Measurements from ENCODE around the gene NOTO. TPM values are rescaled to one million over a fixed set of nuclear protein-coding genes. Genes with fewer than 3 reads are reported as not detected.

The NOTO gene
- total RNA-seq, 1 experiment from 2014 or later = 0.66 TPM

DNA sequence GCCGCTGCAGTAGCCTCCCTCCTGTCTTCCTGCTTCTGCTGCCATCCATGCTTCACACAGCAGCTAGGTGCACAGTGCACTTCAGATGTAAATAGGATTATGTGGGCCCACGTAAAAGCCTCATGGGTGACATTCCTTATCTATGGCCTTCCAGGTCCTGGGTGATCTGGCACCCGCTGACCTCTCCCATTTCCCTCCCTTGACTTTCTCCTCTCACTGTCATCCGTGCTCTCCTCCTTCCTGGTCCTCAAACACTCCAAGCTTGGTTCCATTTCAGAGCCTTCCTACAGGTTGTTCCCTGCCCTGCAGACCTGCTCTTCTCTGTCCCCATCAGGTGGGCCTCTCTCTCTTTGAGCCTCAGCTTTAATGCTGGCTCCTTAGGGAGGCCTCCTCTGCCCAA is 7.6 kb downstream of the NOTO start:
- Histone ChIP-seq H2BK120ac (ENCODE audit: low read depth, low read length, poor library complexity, severe bottlenecking) (no peak overlapping the region), H3K18ac (ENCODE audit: insufficient read length, low read depth, low read length) (no peak overlapping the region), H2BK15ac (ENCODE audit: low read depth, low read length) (no peak overlapping the region), H4K91ac (ENCODE audit: insufficient read length, low read depth, low read length) (no peak overlapping the region), H3K56ac (ENCODE audit: insufficient read length, low read depth, low read length) (no peak overlapping the region), H3K27me3 (ENCODE audit: insufficient read depth, low read length) (no peaks in the 10 kb centered on the region), H3K4me2 (ENCODE audit: insufficient read depth, insufficient read length, low read length) (no peak overlapping the region), H3K14ac (ENCODE audit: insufficient read depth, low read length) (no peak overlapping the region), H2AFZ (ENCODE audit: low read length) (no peak overlapping the region), H3K4me1 (ENCODE audit: insufficient read depth, low read length) (no peaks in the 10 kb centered on the region), H2BK5ac (ENCODE audit: insufficient read length, low read length) (no peak overlapping the region), H3K9ac (ENCODE audit: extremely low read depth, insufficient read length, low read length) (no peak overlapping the region), H3K27ac (ENCODE audit: insufficient read length, low read depth, low read length) (no peak overlapping the region), H2AK5ac (ENCODE audit: insufficient read length, low read length) (no peak overlapping the region), H2BK12ac (ENCODE audit: insufficient read length, low read depth, low read length) (no peak overlapping the region), H4K20me1 (ENCODE audit: control insufficient read depth, insufficient read depth, insufficient read length) (no peaks in the 10 kb centered on the region), H3T11ph (ENCODE audit: low read length) (no peak overlapping the region), H3K9me3 (ENCODE audit: control insufficient read depth, low read depth, low read length) (no peaks in the 10 kb centered on the region), H3K23me2 (ENCODE audit: insufficient read length, low read depth, low read length, poor library complexity, severe bottlenecking) (no peaks in the 10 kb centered on the region), H2BK20ac (ENCODE audit: low read depth, low read length, poor library complexity, severe bottlenecking) (no peak overlapping the region), H3K4ac (ENCODE audit: low read depth, low read length) (no peak overlapping the region), H4K5ac (ENCODE audit: insufficient read length, low read depth, low read length) (no peak overlapping the region), H3K79me1 (ENCODE audit: insufficient read depth, low read depth, low read length, poor library complexity, severe bottlenecking) (no peaks in the 10 kb centered on the region), H3K23ac (ENCODE audit: insufficient read length, low read depth, low read length) (no peak overlapping the region), H3K79me2 (ENCODE audit: insufficient read depth, low read length) (peaks cover 2% of the 10 kb centered on the region; the same call in 1 of the 2 replicates), H4K8ac (replicated peaks; ENCODE audit: insufficient read length, low read depth, low read length) (no peak overlapping the region)
- H3K4me3 Mint-ChIP-seq = no peak overlapping the region
- TF ChIP-seq, protein P1, sequence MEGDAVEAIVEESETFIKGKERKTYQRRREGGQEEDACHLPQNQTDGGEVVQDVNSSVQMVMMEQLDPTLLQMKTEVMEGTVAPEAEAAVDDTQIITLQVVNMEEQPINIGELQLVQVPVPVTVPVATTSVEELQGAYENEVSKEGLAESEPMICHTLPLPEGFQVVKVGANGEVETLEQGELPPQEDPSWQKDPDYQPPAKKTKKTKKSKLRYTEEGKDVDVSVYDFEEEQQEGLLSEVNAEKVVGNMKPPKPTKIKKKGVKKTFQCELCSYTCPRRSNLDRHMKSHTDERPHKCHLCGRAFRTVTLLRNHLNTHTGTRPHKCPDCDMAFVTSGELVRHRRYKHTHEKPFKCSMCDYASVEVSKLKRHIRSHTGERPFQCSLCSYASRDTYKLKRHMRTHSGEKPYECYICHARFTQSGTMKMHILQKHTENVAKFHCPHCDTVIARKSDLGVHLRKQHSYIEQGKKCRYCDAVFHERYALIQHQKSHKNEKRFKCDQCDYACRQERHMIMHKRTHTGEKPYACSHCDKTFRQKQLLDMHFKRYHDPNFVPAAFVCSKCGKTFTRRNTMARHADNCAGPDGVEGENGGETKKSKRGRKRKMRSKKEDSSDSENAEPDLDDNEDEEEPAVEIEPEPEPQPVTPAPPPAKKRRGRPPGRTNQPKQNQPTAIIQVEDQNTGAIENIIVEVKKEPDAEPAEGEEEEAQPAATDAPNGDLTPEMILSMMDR (conservative IDR thresholded peaks at IDR 0.05) = no peak
- WGBS (ENCODE audit: extremely low coverage, insufficient read length, low lambda C conversion rate) = no CpG with 5 or more reads among the region's 4 CpGs
- H3K36me3 Mint-ChIP-seq (ENCODE audit: insufficient read depth in 1 of 3, low read depth in 3 of 3) = no peaks in the 10 kb centered on the region; a peak in 1 of 7 replicates
- peaks cover 25% of the 10 kb centered on the region for H3K27me3 Mint-ChIP-seq (ENCODE audit: low read depth)
- H3K9me3 Mint-ChIP-seq = no peaks in the 10 kb centered on the region
- no peak for DNase-seq
- H3K27ac Mint-ChIP-seq = no peak overlapping the region; a peak in 1 of 7 replicates
- H3K4me1 Mint-ChIP-seq = peaks cover 10 to 25% of the 10 kb centered on the region in 2 experiments

All from H9 (cell line).